GM12878 (cell line): ENCODE measurements around the gene SMURF1.

Source experiments
- CBX5 ChIP-seq: sonication (generic); IDR thresholded peaks from 2 replicates; pipeline ENCODE4 v1.6.1; 2016; ENCODE audit warnings: low read depth, moderate library complexity, mild to moderate bottlenecking, inconsistent platforms
- CEBPB ChIP-seq, 2 experiments: fragments of 150-350 bp in 1 of 2; IDR thresholded peaks; 2 replicates each; pipeline ENCODE4 v1.6.1; 2012 to 2014; ENCODE audit warnings: low read depth in 2 of 2, low read length in 2 of 2, borderline replicate concordance in 1 of 2, inconsistent platforms in 1 of 2
- EGR1 ChIP-seq, 2 experiments: IDR thresholded peaks; 1 replicate in 1 of 2; 2 replicates in 1 of 2; pipeline ENCODE4 v1.6.1; 2011 to 2012; ENCODE audit warnings: low read depth in 2 of 2, low read length in 2 of 2, borderline replicate concordance in 1 of 2, mild to moderate bottlenecking in 1 of 2, moderate library complexity in 1 of 2
- FOS ChIP-seq: IDR thresholded peaks from 3 replicates; pipeline ENCODE4 v1.6.1; 2011; ENCODE audit warnings: borderline replicate concordance; ENCODE audit not compliant: insufficient read length; ENCODE audit errors: extremely low read depth
- POLR2A ChIP-seq: IDR thresholded peaks from 2 replicates; pipeline ENCODE4 v1.6.1; 2011; ENCODE audit warnings: low read depth, mild to moderate bottlenecking, low read length
- RAD21 ChIP-seq: IDR thresholded peaks from 2 replicates; pipeline ENCODE4 v1.6.1; 2011; ENCODE audit warnings: mild to moderate bottlenecking, low read depth, low read length, moderate library complexity; ENCODE audit not compliant: insufficient read depth
- SP1 ChIP-seq: IDR thresholded peaks from one replicate; pipeline ENCODE4 v1.6.1; 2011; ENCODE audit warnings: low read depth, low read length
- TF ChIP-seq, protein P1 (sequence below), 3 experiments: IDR thresholded peaks in 2 of 3; conservative IDR thresholded peaks in 1 of 3; 2 replicates each; pipeline ENCODE4 v1.5.1; 2011; ENCODE audit warnings: low read depth in 3 of 3, low read length in 3 of 3, mild to moderate bottlenecking in 3 of 3, control low read depth in 2 of 3, moderate library complexity in 2 of 3, inconsistent platforms in 1 of 3, mixed read lengths in 1 of 3; ENCODE audit not compliant: control insufficient read depth in 2 of 3, insufficient read depth in 1 of 3; ENCODE audit errors: extremely low read depth in 1 of 3
- TF ChIP-seq, protein P2 (sequence below): fragments of 450-650 bp; IDR thresholded peaks from 2 replicates; pipeline ENCODE4 v1.6.1; 2017; ENCODE audit warnings: mild to moderate bottlenecking, moderate library complexity

DNA sequence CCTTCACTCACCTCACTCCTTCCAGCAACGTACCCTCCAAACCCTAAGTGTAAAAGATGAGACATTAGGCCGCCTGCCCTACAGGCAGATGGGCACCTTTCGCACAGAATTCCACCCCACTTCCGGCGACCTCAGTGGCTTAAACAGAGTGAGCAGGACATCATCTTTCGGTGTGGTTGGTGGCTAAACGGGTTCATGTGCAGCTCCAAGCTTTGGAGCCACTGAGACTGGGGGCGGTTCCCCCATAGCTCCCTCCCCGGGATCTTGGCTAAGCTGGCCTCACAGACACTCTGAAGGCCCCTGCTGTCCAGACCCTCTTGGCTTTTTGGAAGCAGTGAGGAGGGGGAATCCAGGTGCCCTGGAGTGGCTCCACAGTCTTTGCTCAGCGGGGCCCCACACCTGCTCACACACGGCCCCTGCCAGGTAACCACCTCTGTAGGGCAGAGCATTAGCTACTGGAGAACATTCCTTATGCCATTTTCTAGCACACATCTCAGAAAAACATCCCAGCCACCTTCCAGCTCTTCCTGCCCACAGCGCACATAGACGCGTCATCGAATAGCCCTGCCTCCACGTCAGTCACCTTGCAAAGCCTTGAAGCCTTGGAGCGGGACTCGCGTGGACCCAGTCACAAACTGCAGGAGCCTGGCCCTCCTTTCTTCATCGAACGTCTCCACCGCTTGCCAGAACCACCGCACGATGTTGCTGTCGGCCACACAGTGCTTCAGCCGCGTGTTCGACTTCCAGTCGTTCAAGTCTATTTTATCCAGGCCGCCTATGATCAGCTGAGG lies 108.8 kb downstream of the SMURF1 start:
- TF ChIP-seq, protein P1, sequence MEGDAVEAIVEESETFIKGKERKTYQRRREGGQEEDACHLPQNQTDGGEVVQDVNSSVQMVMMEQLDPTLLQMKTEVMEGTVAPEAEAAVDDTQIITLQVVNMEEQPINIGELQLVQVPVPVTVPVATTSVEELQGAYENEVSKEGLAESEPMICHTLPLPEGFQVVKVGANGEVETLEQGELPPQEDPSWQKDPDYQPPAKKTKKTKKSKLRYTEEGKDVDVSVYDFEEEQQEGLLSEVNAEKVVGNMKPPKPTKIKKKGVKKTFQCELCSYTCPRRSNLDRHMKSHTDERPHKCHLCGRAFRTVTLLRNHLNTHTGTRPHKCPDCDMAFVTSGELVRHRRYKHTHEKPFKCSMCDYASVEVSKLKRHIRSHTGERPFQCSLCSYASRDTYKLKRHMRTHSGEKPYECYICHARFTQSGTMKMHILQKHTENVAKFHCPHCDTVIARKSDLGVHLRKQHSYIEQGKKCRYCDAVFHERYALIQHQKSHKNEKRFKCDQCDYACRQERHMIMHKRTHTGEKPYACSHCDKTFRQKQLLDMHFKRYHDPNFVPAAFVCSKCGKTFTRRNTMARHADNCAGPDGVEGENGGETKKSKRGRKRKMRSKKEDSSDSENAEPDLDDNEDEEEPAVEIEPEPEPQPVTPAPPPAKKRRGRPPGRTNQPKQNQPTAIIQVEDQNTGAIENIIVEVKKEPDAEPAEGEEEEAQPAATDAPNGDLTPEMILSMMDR (IDR thresholded peaks at IDR 0.05 in 2 of 3, conservative IDR thresholded peaks at IDR 0.05 in 1 of 3; ENCODE audit: control insufficient read depth in 2 of 3, extremely low read depth in 1 of 3, insufficient read depth in 1 of 3, low read depth in 3 of 3, low read length in 3 of 3), result no peak
- TF ChIP-seq, protein P2, sequence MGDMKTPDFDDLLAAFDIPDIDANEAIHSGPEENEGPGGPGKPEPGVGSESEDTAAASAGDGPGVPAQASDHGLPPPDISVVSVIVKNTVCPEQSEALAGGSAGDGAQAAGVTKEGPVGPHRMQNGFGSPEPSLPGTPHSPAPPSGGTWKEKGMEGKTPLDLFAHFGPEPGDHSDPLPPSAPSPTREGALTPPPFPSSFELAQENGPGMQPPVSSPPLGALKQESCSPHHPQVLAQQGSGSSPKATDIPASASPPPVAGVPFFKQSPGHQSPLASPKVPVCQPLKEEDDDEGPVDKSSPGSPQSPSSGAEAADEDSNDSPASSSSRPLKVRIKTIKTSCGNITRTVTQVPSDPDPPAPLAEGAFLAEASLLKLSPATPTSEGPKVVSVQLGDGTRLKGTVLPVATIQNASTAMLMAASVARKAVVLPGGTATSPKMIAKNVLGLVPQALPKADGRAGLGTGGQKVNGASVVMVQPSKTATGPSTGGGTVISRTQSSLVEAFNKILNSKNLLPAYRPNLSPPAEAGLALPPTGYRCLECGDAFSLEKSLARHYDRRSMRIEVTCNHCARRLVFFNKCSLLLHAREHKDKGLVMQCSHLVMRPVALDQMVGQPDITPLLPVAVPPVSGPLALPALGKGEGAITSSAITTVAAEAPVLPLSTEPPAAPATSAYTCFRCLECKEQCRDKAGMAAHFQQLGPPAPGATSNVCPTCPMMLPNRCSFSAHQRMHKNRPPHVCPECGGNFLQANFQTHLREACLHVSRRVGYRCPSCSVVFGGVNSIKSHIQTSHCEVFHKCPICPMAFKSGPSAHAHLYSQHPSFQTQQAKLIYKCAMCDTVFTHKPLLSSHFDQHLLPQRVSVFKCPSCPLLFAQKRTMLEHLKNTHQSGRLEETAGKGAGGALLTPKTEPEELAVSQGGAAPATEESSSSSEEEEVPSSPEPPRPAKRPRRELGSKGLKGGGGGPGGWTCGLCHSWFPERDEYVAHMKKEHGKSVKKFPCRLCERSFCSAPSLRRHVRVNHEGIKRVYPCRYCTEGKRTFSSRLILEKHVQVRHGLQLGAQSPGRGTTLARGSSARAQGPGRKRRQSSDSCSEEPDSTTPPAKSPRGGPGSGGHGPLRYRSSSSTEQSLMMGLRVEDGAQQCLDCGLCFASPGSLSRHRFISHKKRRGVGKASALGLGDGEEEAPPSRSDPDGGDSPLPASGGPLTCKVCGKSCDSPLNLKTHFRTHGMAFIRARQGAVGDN, result no peak
- TF ChIP-seq SP1, result no peak
- TF ChIP-seq EGR1 (IDR thresholded peaks at IDR 0.05; ENCODE audit: borderline replicate concordance in 1 of 2, low read depth in 2 of 2, low read length in 2 of 2), result no peak
- TF ChIP-seq CEBPB (IDR thresholded peaks at IDR 0.05; ENCODE audit: borderline replicate concordance in 1 of 2, low read depth in 2 of 2, low read length in 2 of 2), result no peak
- no peak for TF ChIP-seq FOS
- no peak for TF ChIP-seq CBX5
- TF ChIP-seq RAD21, result no peak
- peak; percentile 21; the same call in 1 of the 2 replicates for TF ChIP-seq POLR2A
